ENCODE data around the gene C15orf39.

DNA sequence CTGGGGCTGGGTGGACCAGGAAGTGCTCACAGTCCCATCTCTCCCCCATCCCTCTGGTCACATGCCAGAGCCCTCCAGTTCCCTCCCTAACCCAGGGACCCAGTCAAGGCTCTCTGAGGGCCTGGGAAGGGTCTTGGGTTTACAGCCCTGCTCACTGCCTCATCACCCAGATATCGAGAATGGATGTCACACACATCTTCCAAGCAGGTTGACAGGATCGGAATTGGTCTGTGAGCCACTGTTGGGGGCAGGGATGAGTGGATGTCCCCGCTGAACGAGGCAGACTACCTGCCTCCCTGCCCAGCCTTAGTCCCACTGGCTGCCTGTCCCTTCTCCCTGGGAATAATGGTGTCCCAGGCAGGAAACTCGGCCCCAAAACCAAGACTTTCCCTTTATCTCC lies 36.5 kb downstream of the C15orf39 start:
- TF ChIP-seq, protein P1, sequence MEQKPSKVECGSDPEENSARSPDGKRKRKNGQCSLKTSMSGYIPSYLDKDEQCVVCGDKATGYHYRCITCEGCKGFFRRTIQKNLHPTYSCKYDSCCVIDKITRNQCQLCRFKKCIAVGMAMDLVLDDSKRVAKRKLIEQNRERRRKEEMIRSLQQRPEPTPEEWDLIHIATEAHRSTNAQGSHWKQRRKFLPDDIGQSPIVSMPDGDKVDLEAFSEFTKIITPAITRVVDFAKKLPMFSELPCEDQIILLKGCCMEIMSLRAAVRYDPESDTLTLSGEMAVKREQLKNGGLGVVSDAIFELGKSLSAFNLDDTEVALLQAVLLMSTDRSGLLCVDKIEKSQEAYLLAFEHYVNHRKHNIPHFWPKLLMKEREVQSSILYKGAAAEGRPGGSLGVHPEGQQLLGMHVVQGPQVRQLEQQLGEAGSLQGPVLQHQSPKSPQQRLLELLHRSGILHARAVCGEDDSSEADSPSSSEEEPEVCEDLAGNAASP (CRISPR knock-in tag; IDR thresholded peaks at IDR 0.05; ENCODE audit: borderline replicate concordance) = no peak
- TF ChIP-seq, protein P2, sequence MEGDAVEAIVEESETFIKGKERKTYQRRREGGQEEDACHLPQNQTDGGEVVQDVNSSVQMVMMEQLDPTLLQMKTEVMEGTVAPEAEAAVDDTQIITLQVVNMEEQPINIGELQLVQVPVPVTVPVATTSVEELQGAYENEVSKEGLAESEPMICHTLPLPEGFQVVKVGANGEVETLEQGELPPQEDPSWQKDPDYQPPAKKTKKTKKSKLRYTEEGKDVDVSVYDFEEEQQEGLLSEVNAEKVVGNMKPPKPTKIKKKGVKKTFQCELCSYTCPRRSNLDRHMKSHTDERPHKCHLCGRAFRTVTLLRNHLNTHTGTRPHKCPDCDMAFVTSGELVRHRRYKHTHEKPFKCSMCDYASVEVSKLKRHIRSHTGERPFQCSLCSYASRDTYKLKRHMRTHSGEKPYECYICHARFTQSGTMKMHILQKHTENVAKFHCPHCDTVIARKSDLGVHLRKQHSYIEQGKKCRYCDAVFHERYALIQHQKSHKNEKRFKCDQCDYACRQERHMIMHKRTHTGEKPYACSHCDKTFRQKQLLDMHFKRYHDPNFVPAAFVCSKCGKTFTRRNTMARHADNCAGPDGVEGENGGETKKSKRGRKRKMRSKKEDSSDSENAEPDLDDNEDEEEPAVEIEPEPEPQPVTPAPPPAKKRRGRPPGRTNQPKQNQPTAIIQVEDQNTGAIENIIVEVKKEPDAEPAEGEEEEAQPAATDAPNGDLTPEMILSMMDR (CRISPR knock-in tag; IDR thresholded peaks at IDR 0.05) = no peak
- TF ChIP-seq AKAP8 (CRISPR knock-in tag; IDR thresholded peaks at IDR 0.05) (no peak), TAF1 (CRISPR knock-in tag; IDR thresholded peaks at IDR 0.05) (no peak), TOE1 (CRISPR knock-in tag; IDR thresholded peaks at IDR 0.05) (no peak), NR3C1 (CRISPR knock-in tag; IDR thresholded peaks at IDR 0.05) (no peak), ZKSCAN1 (IDR thresholded peaks at IDR 0.05; ENCODE audit: low read length) (no peak), POLR2AphosphoS2 (IDR thresholded peaks at IDR 0.05; ENCODE audit: low read depth, low read length) (no peak), SRSF9 (IDR thresholded peaks at IDR 0.05; ENCODE audit: borderline replicate concordance, insufficient read depth, low read depth, low read length, poor library complexity, severe bottlenecking) (no peak), ZSCAN22 (CRISPR knock-in tag; IDR thresholded peaks at IDR 0.05) (no peak), HNRNPL (IDR thresholded peaks at IDR 0.05; ENCODE audit: low read depth, low read length) (no peak)
- TF ChIP-seq, protein P3, sequence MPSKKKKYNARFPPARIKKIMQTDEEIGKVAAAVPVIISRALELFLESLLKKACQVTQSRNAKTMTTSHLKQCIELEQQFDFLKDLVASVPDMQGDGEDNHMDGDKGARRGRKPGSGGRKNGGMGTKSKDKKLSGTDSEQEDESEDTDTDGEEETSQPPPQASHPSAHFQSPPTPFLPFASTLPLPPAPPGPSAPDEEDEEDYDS (CRISPR knock-in tag; IDR thresholded peaks at IDR 0.05) = no peak

Data from HepG2 (cell line).